SK-N-SH (cell line): ENCODE results near the gene RNASE8. TPM values are rescaled to one million over a fixed set of nuclear protein-coding genes. Genes with fewer than 3 reads are reported as not detected.

Experiments
- CTCF ChIA-PET: fragments of 300-600, 350-600 bp; formaldehyde crosslinking; extraction: SDS; loops from one replicate; lab custom pipeline; 2021; lab: Yijun Ruan, JAX
- POLR2A ChIA-PET: fragments of 350-600 bp; sonication (Branson Sonifier 250); formaldehyde crosslinking; extraction: SDS; loops from one replicate; lab custom pipeline; 2020; ENCODE audit warnings: antibody characterized with exemption, inconsistent platforms; lab: Yijun Ruan, JAX
- DNase-seq: peaks from one replicate; pipeline ENCODE4 v3.0.0; 2012
- H2AFZ ChIP-seq: fragments of 200-600 bp; sonication (generic); 2 replicates; pipeline ENCODE4 v1.8.1; 2016; ENCODE audit warnings: antibody characterized with exemption, mild to moderate bottlenecking, low read depth
- H3F3A ChIP-seq: fragments of 200-600 bp; sonication (generic); replicated peaks from 2 replicates; pipeline ENCODE3; 2016; ENCODE audit warnings: antibody characterized with exemption, mild to moderate bottlenecking; ENCODE audit not compliant: insufficient read depth
- H3K27ac ChIP-seq, 2 experiments: fragments of 200-500 bp in 1 of 2; fragments of 200-600 bp in 1 of 2; sonication (Bioruptor generic) in 1 of 2; sonication (generic), shearing (Covaris generic) in 1 of 2; 2 replicates each; pipeline versions ENCODE4 v1.5.1 to v1.6.1; 2014 to 2016; ENCODE audit warnings: low read depth in 2 of 2, inconsistent platforms in 1 of 2, low read length in 1 of 2, mild to moderate bottlenecking in 1 of 2, mixed read lengths in 1 of 2
- H3K27me3 ChIP-seq: fragments of 200-600 bp; sonication (generic), shearing (Covaris generic); 2 replicates; pipeline ENCODE4 v1.6.1; 2016; ENCODE audit warnings: mixed run types; ENCODE audit not compliant: insufficient read depth
- H3K36me3 ChIP-seq, 2 experiments: fragments of 200-500 bp in 1 of 2; fragments of 200-600 bp in 1 of 2; sonication (Bioruptor generic) in 1 of 2; sonication (generic) in 1 of 2; replicated peaks in 1 of 2; 2 replicates each; pipeline versions ENCODE3 to v1.5.1; 2014 to 2016; ENCODE audit warnings: low read length in 1 of 2, mild to moderate bottlenecking in 1 of 2; ENCODE audit not compliant: insufficient read depth in 2 of 2, control insufficient read depth in 1 of 2
- H3K4me1 ChIP-seq, 2 experiments: fragments of 200-500 bp in 1 of 2; fragments of 200-600 bp in 1 of 2; sonication (Bioruptor generic) in 1 of 2; sonication (generic), shearing (Covaris generic) in 1 of 2; 2 replicates each; pipeline versions ENCODE4 v1.5.1 to v1.6.1; 2014 to 2016; ENCODE audit warnings: low read depth in 1 of 2, low read length in 1 of 2, mixed run types in 1 of 2; ENCODE audit not compliant: insufficient read depth in 2 of 2, control insufficient read depth in 1 of 2
- H3K4me2 ChIP-seq: fragments of 200-600 bp; sonication (generic), shearing (Covaris generic); 2 replicates; pipeline ENCODE4 v1.6.1; 2017; ENCODE audit warnings: mixed run types
- H3K4me3 ChIP-seq, 2 experiments: fragments of 200-500 bp in 1 of 2; fragments of 200-600 bp in 1 of 2; sonication (Bioruptor generic) in 1 of 2; sonication (generic), shearing (Covaris generic) in 1 of 2; 2 replicates each; pipeline versions ENCODE4 v1.5.1 to v1.8.1; 2014 to 2016; ENCODE audit warnings: low read depth in 2 of 2, inconsistent platforms in 1 of 2, low read length in 1 of 2, mild to moderate bottlenecking in 1 of 2, mixed read lengths in 1 of 2, moderate library complexity in 1 of 2
- H3K79me2 ChIP-seq: fragments of 200-600 bp; sonication (generic); 2 replicates; pipeline ENCODE4 v1.8.1; 2017; ENCODE audit warnings: mild to moderate bottlenecking; ENCODE audit not compliant: insufficient read depth
- H3K9ac ChIP-seq: fragments of 200-600 bp; sonication (generic); 2 replicates; pipeline ENCODE4 v1.6.1; 2017; ENCODE audit warnings: mixed run types
- H3K9me2 ChIP-seq: fragments of 200-600 bp; sonication (generic); 2 replicates; pipeline ENCODE4 v1.6.1; 2017; ENCODE audit warnings: mixed run types
- H3K9me3 ChIP-seq: fragments of 200-600 bp; sonication (generic); 2 replicates; pipeline ENCODE4 v1.6.1; 2017; ENCODE audit warnings: mixed run types, mild to moderate bottlenecking, moderate library complexity
- H4K20me1 ChIP-seq: fragments of 200-600 bp; sonication (generic); 2 replicates; pipeline ENCODE4 v1.6.1; 2017; ENCODE audit warnings: mild to moderate bottlenecking, mixed run types; ENCODE audit not compliant: insufficient read depth
- CHD2 ChIP-seq: fragments of 150-350 bp; IDR thresholded peaks from 2 replicates; pipeline ENCODE4 v1.6.1; 2018; ENCODE audit warnings: low read length; ENCODE audit not compliant: partially characterized antibody
- ELF1 ChIP-seq: IDR thresholded peaks from 2 replicates; pipeline ENCODE4 v1.4.0; 2012
- EP300 ChIP-seq, 2 experiments: IDR thresholded peaks; 2 replicates each; pipeline versions ENCODE4 v1.4.0 to v1.6.1; 2012; ENCODE audit warnings: borderline replicate concordance in 1 of 2, low read depth in 1 of 2, low read length in 1 of 2
- FOSL2 ChIP-seq: IDR thresholded peaks from 2 replicates; pipeline ENCODE4 v1.4.0; 2012; ENCODE audit warnings: low read depth, mild to moderate bottlenecking, moderate library complexity, borderline replicate concordance
- FOXJ3 ChIP-seq: sonication (generic); formaldehyde crosslinking; IDR thresholded peaks from 2 replicates; pipeline ENCODE4 v1.5.1; 2020; ENCODE audit warnings: mild to moderate bottlenecking, missing genetic modification reagents
- FOXM1 ChIP-seq: IDR thresholded peaks from 2 replicates; pipeline ENCODE4 v1.4.0; 2012; ENCODE audit warnings: low read depth, mild to moderate bottlenecking
- GATA2 ChIP-seq: sonication (generic); formaldehyde crosslinking; IDR thresholded peaks from 2 replicates; pipeline ENCODE4 v1.5.0; 2020; ENCODE audit warnings: mild to moderate bottlenecking, missing genetic modification reagents
- JUND ChIP-seq: IDR thresholded peaks from 2 replicates; pipeline ENCODE4 v1.4.0; 2012
- MAX ChIP-seq: IDR thresholded peaks from 2 replicates; pipeline ENCODE4 v1.4.0; 2012; ENCODE audit warnings: low read depth
- MEF2A ChIP-seq: IDR thresholded peaks from 2 replicates; pipeline ENCODE4 v1.4.0; 2012; ENCODE audit warnings: low read depth, borderline replicate concordance
- NFIC ChIP-seq: IDR thresholded peaks from 2 replicates; pipeline ENCODE4 v1.4.0; 2012; ENCODE audit warnings: borderline replicate concordance
- NRF1 ChIP-seq: IDR thresholded peaks from 2 replicates; pipeline ENCODE4 v1.6.1; 2012; ENCODE audit warnings: low read depth, mild to moderate bottlenecking, low read length
- POLR2AphosphoS5 ChIP-seq: IDR thresholded peaks from 2 replicates; pipeline ENCODE4 v1.6.1; 2012; ENCODE audit warnings: low read depth, low read length
- RAD21 ChIP-seq: IDR thresholded peaks from 2 replicates; pipeline ENCODE4 v1.6.1; 2012; ENCODE audit warnings: mild to moderate bottlenecking, low read length
- REST ChIP-seq: IDR thresholded peaks from 2 replicates; pipeline ENCODE4 v1.6.1; 2012; ENCODE audit warnings: mild to moderate bottlenecking, low read depth, low read length, moderate library complexity
- RXRA ChIP-seq: IDR thresholded peaks from 2 replicates; pipeline ENCODE4 v1.4.0; 2012; ENCODE audit warnings: low read depth, mild to moderate bottlenecking, borderline replicate concordance
- SIN3A ChIP-seq: IDR thresholded peaks from 2 replicates; pipeline ENCODE4 v1.6.1; 2012; ENCODE audit warnings: low read depth, mild to moderate bottlenecking, low read length, moderate library complexity, borderline replicate concordance
- TAF1 ChIP-seq: IDR thresholded peaks from 2 replicates; pipeline ENCODE4 v1.6.1; 2012; ENCODE audit warnings: low read depth, mild to moderate bottlenecking, low read length, moderate library complexity, borderline replicate concordance
- TCF12 ChIP-seq: IDR thresholded peaks from 2 replicates; pipeline ENCODE4 v1.4.0; 2012
- YY1 ChIP-seq: IDR thresholded peaks from 2 replicates; pipeline ENCODE4 v1.4.0; 2012; ENCODE audit warnings: low read depth, mild to moderate bottlenecking
- WGBS: methylation state at CpG from one replicate; pipeline ENCODE4 v1.1.6; 2017; ENCODE audit warnings: low lambda C conversion rate; 5-methylcytosine and 5-hydroxymethylcytosine counted together
- polyA plus RNA-seq, 3 experiments: library from polyadenylated mRNA; depleted of rRNA; stranded (reverse); fragments of >200 nt; gene quantifications; 2 replicates each; pipeline ENCODE4 v1.2.3, GENCODE V29; 2012
- TF ChIP-seq, protein P1 (sequence below): fragments of 150-350 bp; IDR thresholded peaks from 2 replicates; pipeline ENCODE4 v1.6.1; 2016; ENCODE audit warnings: mild to moderate bottlenecking, low read depth, low read length

RNASE8 gene
- polyA plus RNA-seq, 1 of the 3 experiments (the other 2 are of a cell fraction), result not detected

DNA sequence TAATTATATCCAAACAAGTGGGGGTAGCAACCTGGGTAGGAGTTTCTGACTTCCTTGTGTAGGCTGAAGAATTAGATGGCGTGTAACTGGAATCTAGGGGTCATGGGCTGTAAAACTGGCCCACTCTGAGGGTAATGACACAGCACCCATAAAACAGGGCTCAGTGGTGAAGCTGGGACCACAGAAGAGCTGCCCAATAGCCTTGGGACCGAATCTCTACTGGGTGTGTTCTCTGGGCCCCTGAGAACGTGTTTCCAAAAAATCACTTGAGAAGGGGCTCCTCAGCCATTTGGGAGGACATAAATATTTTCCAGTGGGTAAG, 3.7 kb downstream of the RNASE8 start:
- POLR2A ChIA-PET, result no interaction called here
- CTCF ChIA-PET, result interaction anchor here (1.2 to 1.9 kb wide), 4 partner anchors 21 to 31 kb away, joined by 5 to 13 read pairs (median 10); no protein-coding TSS in a partner anchor
- no peak overlapping the region for H3K27ac ChIP-seq
- no peak for DNase-seq
- H3F3A ChIP-seq, result peaks cover 3% of the 10 kb centered on the region
- 91% methylated on average over 3 of the region's 3 CpGs for WGBS
- H3K36me3 ChIP-seq, result no peaks in the 10 kb centered on the region
- H3K4me2 ChIP-seq, result no peak overlapping the region
- no peaks in the 10 kb centered on the region for H4K20me1 ChIP-seq
- no peak overlapping the region for H3K9ac ChIP-seq
- no peaks in the 10 kb centered on the region for H3K27me3 ChIP-seq
- peaks cover 0 to 10% of the 10 kb centered on the region in 2 experiments; a peak in 3 of 4 replicates for H3K4me1 ChIP-seq
- no peak overlapping the region for H2AFZ ChIP-seq
- no peaks in the 10 kb centered on the region for H3K79me2 ChIP-seq
- no peaks in the 10 kb centered on the region for H3K9me2 ChIP-seq
- no peak overlapping the region for H3K4me3 ChIP-seq
- H3K9me3 ChIP-seq, result no peaks in the 10 kb centered on the region
- TF ChIP-seq REST (no peak), FOXJ3 (CRISPR knock-in tag) (no peak)
- TF ChIP-seq, all 33 proteins: peak for 0

GRCh38 chr14:21063479-21063878, 5.9 kb downstream of the RNASE8 start:
- CTCF ChIA-PET, result interaction anchor here (0.6 to 13.2 kb wide), 4 partner anchors 32 to 49 kb away, joined by 3 to 296 read pairs (median 6); partner anchors contain the start of gene ZNF219
- Histone ChIP-seq H3K27ac (peak overlapping the region in 1 of 2 experiments; percentile 48; a peak in 2 of 4 replicates), H3K9me3 (no peaks in the 10 kb centered on the region), H3K4me1 (peaks cover 2 to 10% of the 10 kb centered on the region in 2 experiments), H3K4me2 (peak overlapping the region; percentile 12; the same call in 1 of the 2 replicates), H3K9ac (no peak overlapping the region), H3K27me3 (no peaks in the 10 kb centered on the region), H4K20me1 (no peaks in the 10 kb centered on the region), H3K9me2 (no peaks in the 10 kb centered on the region), H3K79me2 (no peaks in the 10 kb centered on the region), H2AFZ (peak overlapping the region; percentile 1; the same call in 1 of the 2 replicates), H3K36me3 (no peaks in the 10 kb centered on the region), H3F3A (peaks cover 13% of the 10 kb centered on the region), H3K4me3 (no peak overlapping the region)
- 25% methylated on average over 3 of the region's 3 CpGs for WGBS
- POLR2A ChIA-PET, result no interaction called here
- no peak for DNase-seq
- TF ChIP-seq RXRA (0 out of 2 replicates have a peak, but pooled peaks have one; percentile 48), JUND (peak; percentile 76), MAX (no peak), TCF12 (peak; percentile 59), TAF1 (no peak), NFIC (peak; percentile 55), FOSL2 (peak; percentile 49; the same call in 1 of the 2 replicates), FOXM1 (no peak), SIN3A (no peak), GATA2 (CRISPR knock-in tag) (no peak), REST (no peak), NRF1 (no peak), EP300 (IDR thresholded peaks at IDR 0.05; ENCODE audit: borderline replicate concordance in 1 of 2, low read depth in 1 of 2, low read length in 1 of 2) (peak in 1 of 2 experiments; percentile 10; a peak in 1 of 4 replicates), CHD2 (no peak), MEF2A (no peak), POLR2AphosphoS5 (no peak), RAD21 (no peak), YY1 (no peak), ELF1 (no peak)
- TF ChIP-seq, protein P1, sequence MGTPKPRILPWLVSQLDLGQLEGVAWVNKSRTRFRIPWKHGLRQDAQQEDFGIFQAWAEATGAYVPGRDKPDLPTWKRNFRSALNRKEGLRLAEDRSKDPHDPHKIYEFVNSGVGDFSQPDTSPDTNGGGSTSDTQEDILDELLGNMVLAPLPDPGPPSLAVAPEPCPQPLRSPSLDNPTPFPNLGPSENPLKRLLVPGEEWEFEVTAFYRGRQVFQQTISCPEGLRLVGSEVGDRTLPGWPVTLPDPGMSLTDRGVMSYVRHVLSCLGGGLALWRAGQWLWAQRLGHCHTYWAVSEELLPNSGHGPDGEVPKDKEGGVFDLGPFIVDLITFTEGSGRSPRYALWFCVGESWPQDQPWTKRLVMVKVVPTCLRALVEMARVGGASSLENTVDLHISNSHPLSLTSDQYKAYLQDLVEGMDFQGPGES, result no peak
